Muscle layer of duodenum (tissue), 2 donors: Measurements from ENCODE around the gene RAB12.

Source experiments
- H3K27ac ChIP-seq: one replicate; pipeline ENCODE4 v1.7.0; 2013; ENCODE audit warnings: mild to moderate bottlenecking, low read length
- H3K27me3 ChIP-seq: one replicate; pipeline ENCODE4 v1.7.0; 2013; ENCODE audit warnings: low read depth, mild to moderate bottlenecking, control low read depth, low read length
- H3K36me3 ChIP-seq, 2 donors: one replicate each; pipeline ENCODE4 v1.7.0; 2013; ENCODE audit warnings: low read length in 2 of 2, control low read depth in 1 of 2, mild to moderate bottlenecking in 1 of 2; ENCODE audit not compliant: insufficient read depth in 2 of 2, control insufficient read depth in 1 of 2
- H3K4me1 ChIP-seq, 2 donors: one replicate each; pipeline ENCODE4 v1.7.0; 2013; ENCODE audit warnings: low read length in 2 of 2, mild to moderate bottlenecking in 2 of 2, control low read depth in 1 of 2, moderate library complexity in 1 of 2; ENCODE audit not compliant: insufficient read depth in 2 of 2, control insufficient read depth in 1 of 2
- H3K4me3 ChIP-seq, 2 donors: one replicate each; pipeline ENCODE4 v1.7.0; 2013; ENCODE audit warnings: low read length in 2 of 2, low read depth in 1 of 2, mild to moderate bottlenecking in 1 of 2
- H3K9me3 ChIP-seq, 2 donors: one replicate each; pipeline ENCODE4 v1.7.0; 2013; ENCODE audit warnings: low read length in 2 of 2, control low read depth in 1 of 2, mild to moderate bottlenecking in 1 of 2; ENCODE audit not compliant: control insufficient read depth in 1 of 2
- donor health status: healthy.

Gene RAB12

GRCh38 chr18:8668381-8668780 lies 59.1 kb downstream of the RAB12 start:
- H3K27ac ChIP-seq = no peak overlapping the region
- no peak overlapping the region for H3K4me3 ChIP-seq
- H3K36me3 ChIP-seq = no peaks in the 10 kb centered on the region
- H3K4me1 ChIP-seq = no peaks in the 10 kb centered on the region
- H3K27me3 ChIP-seq = no peaks in the 10 kb centered on the region
- H3K9me3 ChIP-seq = no peaks in the 10 kb centered on the region

- no peaks in the 10 kb centered on the region for H3K36me3 ChIP-seq
- no peak overlapping the region for H3K4me3 ChIP-seq
- H3K27me3 ChIP-seq = no peaks in the 10 kb centered on the region
- no peak overlapping the region for H3K27ac ChIP-seq
- H3K9me3 ChIP-seq = no peaks in the 10 kb centered on the region
- no peaks in the 10 kb centered on the region for H3K4me1 ChIP-seq
These were observed 60.3 kb downstream of the RAB12 start for GRCh38 chr18:8669571-8669970.

- Histone ChIP-seq H3K4me1 (no peaks in the 10 kb centered on the region), H3K27ac (no peak overlapping the region), H3K4me3 (no peak overlapping the region), H3K27me3 (no peaks in the 10 kb centered on the region), H3K9me3 (no peaks in the 10 kb centered on the region), H3K36me3 (no peaks in the 10 kb centered on the region)
These were observed 64.3 kb downstream of the RAB12 start for GRCh38 chr18:8673256-8674209.

GRCh38 chr18:8675057-8675456 lies 65.8 kb downstream of the RAB12 start:
- Histone ChIP-seq H3K27ac (no peak overlapping the region), H3K9me3 (no peaks in the 10 kb centered on the region), H3K4me3 (no peak overlapping the region), H3K27me3 (no peaks in the 10 kb centered on the region), H3K36me3 (no peaks in the 10 kb centered on the region), H3K4me1 (no peaks in the 10 kb centered on the region)

- Histone ChIP-seq H3K27me3 (no peaks in the 10 kb centered on the region), H3K27ac (no peak overlapping the region), H3K9me3 (no peaks in the 10 kb centered on the region), H3K36me3 (no peaks in the 10 kb centered on the region), H3K4me3 (no peak overlapping the region), H3K4me1 (no peaks in the 10 kb centered on the region)
These were observed 72.0 kb downstream of the RAB12 start for GRCh38 chr18:8681196-8681595.

- Histone ChIP-seq H3K36me3 (no peaks in the 10 kb centered on the region), H3K9me3 (no peaks in the 10 kb centered on the region), H3K4me3 (no peak overlapping the region), H3K27ac (no peak overlapping the region), H3K27me3 (no peaks in the 10 kb centered on the region), H3K4me1 (peaks cover 0 to 4% of the 10 kb centered on the region in 2 donors)
These were observed 75.3 kb downstream of the RAB12 start for GRCh38 chr18:8684577-8684976.

GRCh38 chr18:8685141-8685913 lies 76.1 kb downstream of the RAB12 start:
- H3K27me3 ChIP-seq = no peaks in the 10 kb centered on the region
- no peak overlapping the region for H3K4me3 ChIP-seq
- peaks cover 0 to 4% of the 10 kb centered on the region in 2 donors for H3K4me1 ChIP-seq
- H3K27ac ChIP-seq = no peak overlapping the region
- no peaks in the 10 kb centered on the region for H3K9me3 ChIP-seq
- no peaks in the 10 kb centered on the region for H3K36me3 ChIP-seq

GRCh38 chr18:8685914-8686216 lies 76.6 kb downstream of the RAB12 start:
- Histone ChIP-seq H3K27ac (no peak overlapping the region), H3K9me3 (no peaks in the 10 kb centered on the region), H3K4me3 (no peak overlapping the region), H3K4me1 (peaks cover 0 to 4% of the 10 kb centered on the region in 2 donors), H3K27me3 (no peaks in the 10 kb centered on the region), H3K36me3 (no peaks in the 10 kb centered on the region)

GRCh38 chr18:8686611-8687010 lies 77.4 kb downstream of the RAB12 start:
- Histone ChIP-seq H3K4me1 (peaks cover 0 to 4% of the 10 kb centered on the region in 2 donors), H3K36me3 (no peaks in the 10 kb centered on the region), H3K27me3 (no peaks in the 10 kb centered on the region), H3K9me3 (no peaks in the 10 kb centered on the region), H3K4me3 (no peak overlapping the region), H3K27ac (no peak overlapping the region)

- no peak overlapping the region for H3K4me3 ChIP-seq
- no peaks in the 10 kb centered on the region for H3K9me3 ChIP-seq
- H3K4me1 ChIP-seq = peaks cover 0 to 4% of the 10 kb centered on the region in 2 donors
- no peaks in the 10 kb centered on the region for H3K27me3 ChIP-seq
- H3K27ac ChIP-seq = no peak overlapping the region
- H3K36me3 ChIP-seq = no peaks in the 10 kb centered on the region
These were observed 79.1 kb downstream of the RAB12 start for GRCh38 chr18:8688216-8688800.

- Histone ChIP-seq H3K27me3 (no peaks in the 10 kb centered on the region), H3K4me3 (no peak overlapping the region), H3K36me3 (no peaks in the 10 kb centered on the region), H3K4me1 (peaks cover 0 to 4% of the 10 kb centered on the region in 2 donors), H3K27ac (no peak overlapping the region), H3K9me3 (no peaks in the 10 kb centered on the region)
These were observed 79.6 kb downstream of the RAB12 start for GRCh38 chr18:8688816-8689215.
